IMR-90 (cell line): ENCODE data around the gene KCNQ2. TPM values are rescaled to one million over a fixed set of nuclear protein-coding genes. Genes with fewer than 3 reads are reported as not detected.

Experiments
- ATAC-seq: fragments of 200-7000 bp; cut with Tn5 transposase; 2 replicates; pipeline ENCODE4 v1.9.1; 2020; ENCODE audit warnings: low read depth, mild to moderate bottlenecking, moderate library complexity
- BruUV-seq: library from RNA; stranded (reverse); fragments of 400-500 nt; replicated peaks from 2 replicates; lab custom pipeline; 2021; lab: Mats Ljungman, UMichigan
- CTCF ChIA-PET: fragments of 300-600 bp; formaldehyde crosslinking; extraction: SDS; loops from one replicate; lab custom pipeline; 2021; ENCODE audit warnings: antibody characterized with exemption; lab: Yijun Ruan, JAX
- POLR2A ChIA-PET: fragments of 300-600 bp; sonication (Branson Sonifier 250); formaldehyde crosslinking; loops from one replicate; lab custom pipeline; 2022; ENCODE audit warnings: antibody characterized with exemption; ENCODE audit not compliant: unreplicated experiment; lab: Charles Lee
- DNase-seq: peaks from one replicate; pipeline ENCODE4 v3.0.0; 2013
- H2AFZ ChIP-seq: replicated peaks from 2 replicates; pipeline ENCODE3; 2013; ENCODE audit warnings: low read length, mild to moderate bottlenecking; ENCODE audit not compliant: poor library complexity
- H2AK5ac ChIP-seq: 2 replicates; pipeline ENCODE4 v1.6.1; 2013; ENCODE audit warnings: low read depth, low read length, inconsistent platforms
- H2AK9ac ChIP-seq: replicated peaks from 2 replicates; pipeline ENCODE3; 2013; ENCODE audit warnings: mild to moderate bottlenecking, low read depth, low read length, moderate library complexity; ENCODE audit not compliant: poor library complexity
- H2BK120ac ChIP-seq: 2 replicates; pipeline ENCODE4 v1.6.1; 2013; ENCODE audit warnings: low read depth, low read length, inconsistent platforms
- H2BK15ac ChIP-seq: 3 replicates; pipeline ENCODE4 v1.6.1; 2013; ENCODE audit warnings: low read depth, low read length, inconsistent platforms
- H2BK20ac ChIP-seq: 2 replicates; pipeline ENCODE4 v1.6.1; 2013; ENCODE audit warnings: low read depth, mild to moderate bottlenecking, inconsistent platforms, low read length, moderate library complexity
- H2BK5ac ChIP-seq: 2 replicates; pipeline ENCODE4 v1.6.1; 2013; ENCODE audit warnings: mild to moderate bottlenecking, low read depth, low read length, inconsistent platforms; ENCODE audit not compliant: poor library complexity, severe bottlenecking
- H3K14ac ChIP-seq: replicated peaks from 2 replicates; pipeline ENCODE4 v1.6.1; 2013; ENCODE audit warnings: low read depth, low read length, inconsistent platforms
- H3K18ac ChIP-seq: 2 replicates; pipeline ENCODE4 v1.6.1; 2013; ENCODE audit warnings: low read depth, low read length, control low read depth
- H3K23ac ChIP-seq: 2 replicates; pipeline ENCODE4 v1.6.1; 2013; ENCODE audit warnings: low read depth, low read length, inconsistent platforms
- H3K27ac ChIP-seq: 2 replicates; pipeline ENCODE4 v1.5.1; 2013; ENCODE audit warnings: mild to moderate bottlenecking, control low read depth, low read length; ENCODE audit not compliant: insufficient read depth
- H3K27me3 ChIP-seq: 2 replicates; pipeline ENCODE4 v1.6.1; 2013; ENCODE audit warnings: low read length; ENCODE audit not compliant: control insufficient read depth, insufficient read depth
- H3K36me3 ChIP-seq: 2 replicates; pipeline ENCODE4 v1.6.1; 2013; ENCODE audit warnings: low read length, mixed read lengths; ENCODE audit not compliant: control insufficient read depth, insufficient read depth
- H3K4ac ChIP-seq: 2 replicates; pipeline ENCODE4 v1.6.1; 2013; ENCODE audit warnings: low read depth, low read length, inconsistent platforms
- H3K4me1 ChIP-seq: 2 replicates; pipeline ENCODE4 v1.6.1; 2013; ENCODE audit warnings: low read length, mixed read lengths; ENCODE audit not compliant: control insufficient read depth, insufficient read depth
- H3K4me2 ChIP-seq: 2 replicates; pipeline ENCODE4 v1.6.1; 2013; ENCODE audit warnings: low read depth, mild to moderate bottlenecking, control low read depth, low read length, moderate library complexity
- H3K4me3 ChIP-seq: 2 replicates; pipeline ENCODE4 v1.5.1; 2013; ENCODE audit warnings: low read depth, mild to moderate bottlenecking, control low read depth, low read length, moderate library complexity; ENCODE audit not compliant: insufficient read depth
- H3K56ac ChIP-seq: 2 replicates; pipeline ENCODE4 v1.6.1; 2013; ENCODE audit warnings: low read length, inconsistent platforms; ENCODE audit not compliant: insufficient read depth; ENCODE audit errors: extremely low read depth
- H3K79me1 ChIP-seq, 2 experiments: 2 replicates each; pipeline ENCODE4 v1.6.1; 2013; ENCODE audit warnings: low read length in 2 of 2, inconsistent platforms in 1 of 2, low read depth in 1 of 2
- H3K9ac ChIP-seq: 2 replicates; pipeline ENCODE4 v1.6.1; 2013; ENCODE audit warnings: low read depth, low read length, control low read depth
- H3K9me1 ChIP-seq: 2 replicates; pipeline ENCODE4 v1.6.1; 2013; ENCODE audit warnings: low read length, inconsistent platforms; ENCODE audit not compliant: insufficient read depth
- H3K9me3 ChIP-seq: 2 replicates; pipeline ENCODE4 v1.6.1; 2013; ENCODE audit warnings: low read length; ENCODE audit not compliant: control insufficient read depth, insufficient read depth
- H4K20me1 ChIP-seq: 2 replicates; pipeline ENCODE4 v1.6.1; 2013; ENCODE audit warnings: low read length, inconsistent platforms; ENCODE audit not compliant: insufficient read depth
- H4K5ac ChIP-seq: 2 replicates; pipeline ENCODE4 v1.6.1; 2013; ENCODE audit warnings: mild to moderate bottlenecking, low read depth, low read length, control low read depth
- H4K8ac ChIP-seq, 2 experiments: 2 replicates each; pipeline ENCODE4 v1.6.1; 2013; ENCODE audit warnings: low read depth in 2 of 2, low read length in 2 of 2, control low read depth in 1 of 2, inconsistent platforms in 1 of 2
- H4K91ac ChIP-seq: 2 replicates; pipeline ENCODE4 v1.6.1; 2013; ENCODE audit warnings: low read depth, low read length, inconsistent platforms; ENCODE audit not compliant: insufficient read depth
- BHLHE40 ChIP-seq: fragments of 150-350 bp; IDR thresholded peaks from 2 replicates; pipeline ENCODE4 v1.6.1; 2016; ENCODE audit warnings: mild to moderate bottlenecking, low read depth, low read length
- CEBPB ChIP-seq: IDR thresholded peaks from 2 replicates; pipeline ENCODE4 v1.6.1; 2012; ENCODE audit warnings: low read depth, low read length, improper control_type of control experiment
- FOS ChIP-seq: fragments of 150-350 bp; IDR thresholded peaks from 2 replicates; pipeline ENCODE4 v1.6.1; 2016; ENCODE audit warnings: low read depth, low read length
- MAFK ChIP-seq: IDR thresholded peaks from 2 replicates; pipeline ENCODE4 v1.6.1; 2012; ENCODE audit warnings: low read depth, low read length, improper control_type of control experiment
- MAZ ChIP-seq: IDR thresholded peaks from 2 replicates; pipeline ENCODE4 v1.6.1; 2012; ENCODE audit warnings: low read depth, mild to moderate bottlenecking, low read length, improper control_type of control experiment, moderate library complexity, borderline replicate concordance
- MXI1 ChIP-seq: IDR thresholded peaks from 2 replicates; pipeline ENCODE4 v1.6.1; 2012; ENCODE audit warnings: low read depth, mild to moderate bottlenecking, low read length, moderate library complexity, borderline replicate concordance
- NFE2L2 ChIP-seq: fragments of 150-350 bp; IDR thresholded peaks from 2 replicates; pipeline ENCODE4 v1.6.1; 2016; ENCODE audit warnings: low read depth, mild to moderate bottlenecking, low read length
- POLR2A ChIP-seq: IDR thresholded peaks from 2 replicates; pipeline ENCODE4 v1.6.1; 2012; ENCODE audit warnings: mild to moderate bottlenecking, low read depth, low read length
- RCOR1 ChIP-seq: IDR thresholded peaks from 2 replicates; pipeline ENCODE4 v1.6.1; 2012; ENCODE audit warnings: mild to moderate bottlenecking, low read length, improper control_type of control experiment; ENCODE audit not compliant: insufficient replicate concordance
- RFX5 ChIP-seq: IDR thresholded peaks from 2 replicates; pipeline ENCODE4 v1.8.0; 2012; ENCODE audit warnings: low read depth, mild to moderate bottlenecking, low read length, moderate library complexity
- SMC3 ChIP-seq: fragments of 150-350 bp; IDR thresholded peaks from 2 replicates; pipeline ENCODE4 v1.6.1; 2016; ENCODE audit warnings: low read depth, mild to moderate bottlenecking, antibody characterized with exemption, low read length, moderate library complexity
- WGBS, 2 experiments: methylation state at CpG; one replicate each; pipeline versions ENCODE4 v1.1.5 to v1.1.7; 2013; ENCODE audit warnings: missing lambda C conversion rate in 2 of 2; ENCODE audit not compliant: insufficient read length in 1 of 2; ENCODE audit errors: extremely low coverage in 2 of 2; 5-methylcytosine and 5-hydroxymethylcytosine counted together
- dilution Hi-C: fragments of 300-500 bp; cut with HindIII; formaldehyde crosslinking; loops from one replicate; pipeline ENCODE4 v1.14.3; 2018; ENCODE audit warnings: low sequenced_read_pairs; ENCODE audit not compliant: unreplicated experiment
- in situ Hi-C: fragments of 300-500 bp; cut with MboI; formaldehyde crosslinking; loops from 3 replicates; pipeline ENCODE4 v1.14.3; 2019; ENCODE audit warnings: low sequenced_read_pairs, inconsistent platforms, mixed read lengths
- intact Hi-C: fragments of 100-400 bp; cut with micrococcal nuclease; formaldehyde crosslinking; loops from 2 replicates; pipeline ENCODE4 v1.10.0; 2022
- polyA plus RNA-seq, 3 experiments: library from polyadenylated mRNA; depleted of rRNA; stranded (reverse); fragments of >200 nt; gene quantifications; 2 replicates each; pipeline ENCODE4 v1.2.3, GENCODE V29; 2012; ENCODE audit warnings: low replicate concordance in 1 of 3
- total RNA-seq: library from RNA; depleted of rRNA; stranded (reverse); fragments of >200 nt; gene quantifications from 2 replicates; pipeline ENCODE4 v1.2.3, GENCODE V29; 2012
- TF ChIP-seq, protein P1 (sequence below): fragments of 150-350 bp; IDR thresholded peaks from 2 replicates; pipeline ENCODE4 v1.6.1; 2016; ENCODE audit warnings: low read depth, mild to moderate bottlenecking, low read length, moderate library complexity, borderline replicate concordance
- TF ChIP-seq, protein P2 (sequence below): fragments of 150-350 bp; IDR thresholded peaks from 2 replicates; pipeline ENCODE4 v1.6.1; 2017; ENCODE audit warnings: mild to moderate bottlenecking, antibody characterized with exemption, low read length, low read depth

Gene KCNQ2
- total and polyA plus RNA-seq, 2 of the 4 experiments (the other 2 are of a cell fraction) = 0.02 TPM; not detected in 1

DNA sequence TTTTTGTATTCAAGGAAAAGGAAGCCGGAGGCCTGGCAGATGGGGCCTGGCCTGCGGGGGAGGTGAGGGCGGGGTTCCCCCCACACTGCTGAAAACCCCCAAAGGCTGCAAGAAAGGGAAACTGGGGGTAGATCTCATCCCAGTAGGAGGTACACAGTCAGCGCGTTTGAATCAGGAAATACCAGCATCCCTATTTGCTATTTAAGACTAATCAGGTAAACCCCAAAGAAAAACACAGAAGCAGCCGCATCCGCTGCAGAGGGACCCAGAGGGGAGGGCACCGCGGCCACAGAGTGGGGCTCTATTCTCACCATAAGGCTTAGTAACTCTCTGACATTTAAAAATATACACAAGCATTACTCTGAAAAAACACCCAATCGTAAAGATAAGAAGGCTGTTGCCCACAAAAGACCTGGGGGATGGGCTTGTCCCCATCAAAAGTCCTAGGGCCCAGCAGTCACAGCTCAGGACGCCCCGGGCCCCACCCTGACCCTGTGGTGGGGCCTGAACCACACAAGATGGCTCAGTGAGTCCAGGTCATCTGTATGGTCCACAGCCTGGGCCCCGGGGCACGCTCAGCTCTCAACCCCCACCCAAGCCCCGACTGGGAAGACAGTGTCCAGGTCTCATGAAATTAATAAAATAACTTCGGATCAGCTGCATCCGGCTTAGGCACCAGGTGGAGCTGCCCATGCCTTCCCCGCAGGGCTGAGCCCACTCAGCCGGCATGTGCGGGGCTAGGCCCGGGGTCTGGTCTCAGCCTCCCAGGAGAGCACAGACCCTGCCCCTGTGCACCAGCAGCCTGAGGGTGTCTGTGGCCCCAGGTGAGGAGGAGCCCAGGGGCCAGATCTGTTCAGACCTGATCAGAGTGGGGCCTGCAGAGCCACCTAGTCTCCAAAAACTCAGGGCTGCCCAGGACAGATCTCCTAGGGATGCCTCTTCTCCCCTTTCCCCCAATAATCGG lies 31.0 kb downstream of the KCNQ2 start:
- WGBS, 2 experiments = 40% methylated on average over 2 of the region's 22 CpGs; no CpG with 5 or more reads in 1 of the 2 experiments
- intact Hi-C loops (no loop called here), in situ Hi-C loops (no loop called here), dilution Hi-C loops (no loop called here)
- H2AK9ac ChIP-seq = no peak overlapping the region
- no peak overlapping the region for H3K4me2 ChIP-seq
- H3K27ac ChIP-seq = no peak overlapping the region
- ChIA-PET CTCF (no interaction called here), POLR2A (no interaction called here)
- H3K14ac ChIP-seq = no peak overlapping the region
- no peak overlapping the region for H2BK15ac ChIP-seq
- H3K23ac ChIP-seq = no peak overlapping the region
- TF ChIP-seq POLR2A (no peak), RFX5 (no peak), MXI1 (no peak), RCOR1 (no peak), NFE2L2 (no peak), MAFK (no peak), CEBPB (no peak), FOS (no peak), MAZ (no peak), BHLHE40 (no peak), SMC3 (no peak)
- TF ChIP-seq, protein P1, sequence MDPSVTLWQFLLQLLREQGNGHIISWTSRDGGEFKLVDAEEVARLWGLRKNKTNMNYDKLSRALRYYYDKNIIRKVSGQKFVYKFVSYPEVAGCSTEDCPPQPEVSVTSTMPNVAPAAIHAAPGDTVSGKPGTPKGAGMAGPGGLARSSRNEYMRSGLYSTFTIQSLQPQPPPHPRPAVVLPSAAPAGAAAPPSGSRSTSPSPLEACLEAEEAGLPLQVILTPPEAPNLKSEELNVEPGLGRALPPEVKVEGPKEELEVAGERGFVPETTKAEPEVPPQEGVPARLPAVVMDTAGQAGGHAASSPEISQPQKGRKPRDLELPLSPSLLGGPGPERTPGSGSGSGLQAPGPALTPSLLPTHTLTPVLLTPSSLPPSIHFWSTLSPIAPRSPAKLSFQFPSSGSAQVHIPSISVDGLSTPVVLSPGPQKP = no peak
- TF ChIP-seq, protein P2, sequence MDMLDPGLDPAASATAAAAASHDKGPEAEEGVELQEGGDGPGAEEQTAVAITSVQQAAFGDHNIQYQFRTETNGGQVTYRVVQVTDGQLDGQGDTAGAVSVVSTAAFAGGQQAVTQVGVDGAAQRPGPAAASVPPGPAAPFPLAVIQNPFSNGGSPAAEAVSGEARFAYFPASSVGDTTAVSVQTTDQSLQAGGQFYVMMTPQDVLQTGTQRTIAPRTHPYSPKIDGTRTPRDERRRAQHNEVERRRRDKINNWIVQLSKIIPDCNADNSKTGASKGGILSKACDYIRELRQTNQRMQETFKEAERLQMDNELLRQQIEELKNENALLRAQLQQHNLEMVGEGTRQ = no peak
- no peak overlapping the region for H4K5ac ChIP-seq
- H3K79me1 ChIP-seq = no peaks in the 10 kb centered on the region
- H3K4me3 ChIP-seq = no peak overlapping the region
- H3K4ac ChIP-seq = no peak overlapping the region
- no peak overlapping the region for H2BK120ac ChIP-seq
- no peaks in the 10 kb centered on the region for H3K9me1 ChIP-seq
- no peaks in the 10 kb centered on the region; the same call in 1 of the 2 replicates for H3K27me3 ChIP-seq
- BruUV-seq = no TSS peak
- no peak for DNase-seq
- no peak overlapping the region for H4K91ac ChIP-seq
- H2AK5ac ChIP-seq = no peak overlapping the region
- H3K9me3 ChIP-seq = no peaks in the 10 kb centered on the region
- H4K8ac ChIP-seq = no peak overlapping the region
- ATAC-seq = no peak
- H2AFZ ChIP-seq = no peak overlapping the region
- H3K36me3 ChIP-seq = no peaks in the 10 kb centered on the region
- H3K56ac ChIP-seq = no peak overlapping the region
- no peaks in the 10 kb centered on the region for H3K4me1 ChIP-seq
- no peak overlapping the region for H2BK20ac ChIP-seq
- H3K18ac ChIP-seq = no peak overlapping the region
- no peaks in the 10 kb centered on the region for H4K20me1 ChIP-seq
- no peak overlapping the region for H3K9ac ChIP-seq
- H2BK5ac ChIP-seq = no peak overlapping the region
